H1 (cell line): ENCODE results near the gene PRSS2. TPM values are rescaled to one million over a fixed set of nuclear protein-coding genes. Genes with fewer than 3 reads are reported as not detected.

Source experiments
- CTCF ChIA-PET: fragments of 300-600 bp; sonication (Branson Sonifier 250); formaldehyde crosslinking; loops from one replicate; lab custom pipeline; 2021; ENCODE audit not compliant: partially characterized antibody; lab: Charles Lee
- POLR2A ChIA-PET: fragments of 300-600 bp; sonication (Branson Sonifier 250); formaldehyde crosslinking; loops from one replicate; lab custom pipeline; 2021; ENCODE audit warnings: inconsistent platforms; ENCODE audit not compliant: partially characterized antibody; lab: Charles Lee
- DNase-seq, 2 experiments: peaks; one replicate each; pipeline versions ENCODE4 v3.0.0 to v3.0.0-alpha.2; 2010 to 2022; ENCODE audit warnings: low spot score in 2 of 2, low read depth in 1 of 2, mixed read lengths in 1 of 2
- FAIRE-seq: peaks from 2 replicates; lab custom pipeline; 2011; peaks lifted over from hg19 to GRCh38; lab: Jason Lieb, UNC
- H2AFZ ChIP-seq: 2 replicates; pipeline ENCODE4 v1.8.1; 2012; ENCODE audit warnings: low read length, inconsistent platforms
- H2AK5ac ChIP-seq: 2 replicates; pipeline ENCODE4 v1.6.1; 2013; ENCODE audit warnings: low read depth, low read length
- H2BK120ac ChIP-seq: replicated peaks from 2 replicates; pipeline ENCODE3; 2013; ENCODE audit warnings: low read depth, low read length, inconsistent platforms
- H2BK12ac ChIP-seq: 2 replicates; pipeline ENCODE4 v1.6.1; 2013; ENCODE audit warnings: low read depth, low read length
- H2BK15ac ChIP-seq: 2 replicates; pipeline ENCODE4 v1.6.1; 2013; ENCODE audit warnings: low read length
- H2BK20ac ChIP-seq: 2 replicates; pipeline ENCODE4 v1.6.1; 2013; ENCODE audit warnings: low read length
- H2BK5ac ChIP-seq: 2 replicates; pipeline ENCODE4 v1.6.1; 2013; ENCODE audit warnings: low read depth, low read length
- H3K14ac ChIP-seq: 2 replicates; pipeline ENCODE4 v1.6.1; 2013; ENCODE audit warnings: inconsistent platforms; ENCODE audit not compliant: insufficient read length
- H3K18ac ChIP-seq: 2 replicates; pipeline ENCODE4 v1.6.1; 2013; ENCODE audit warnings: low read length; ENCODE audit errors: extremely low read depth
- H3K23ac ChIP-seq: 2 replicates; pipeline ENCODE4 v1.6.1; 2013; ENCODE audit warnings: inconsistent platforms; ENCODE audit not compliant: insufficient read length
- H3K23me2 ChIP-seq: 2 replicates; pipeline ENCODE4 v1.6.1; 2013; ENCODE audit warnings: low read depth, low read length
- H3K27ac ChIP-seq: 2 replicates; pipeline ENCODE4 v1.6.1; 2011; ENCODE audit warnings: low read depth, low read length, inconsistent platforms
- H3K27me3 ChIP-seq, 4 experiments: replicated peaks in 1 of 4; 1 replicate in 1 of 4; 2 replicates in 3 of 4; pipeline versions ENCODE4 v1.6.1 to v1.8.1; 2011 to 2013; ENCODE audit warnings: low read length in 3 of 4, mild to moderate bottlenecking in 3 of 4, inconsistent platforms in 2 of 4, mixed read lengths in 2 of 4, moderate library complexity in 1 of 4; ENCODE audit not compliant: control insufficient read depth in 3 of 4, insufficient read depth in 3 of 4; ENCODE audit errors: extremely low read depth in 1 of 4
- H3K36me3 ChIP-seq, 4 experiments: 2 replicates each; pipeline versions ENCODE4 v1.6.1 to v1.8.1; 2011 to 2013; ENCODE audit warnings: mild to moderate bottlenecking in 4 of 4, low read length in 3 of 4, moderate library complexity in 2 of 4, control low read depth in 1 of 4, inconsistent platforms in 1 of 4; ENCODE audit not compliant: insufficient read depth in 4 of 4, control insufficient read depth in 2 of 4
- H3K4ac ChIP-seq: replicated peaks from 2 replicates; pipeline ENCODE3; 2013; ENCODE audit warnings: low read length, low read depth, mixed read lengths, inconsistent platforms; ENCODE audit not compliant: insufficient read length
- H3K4me1 ChIP-seq, 4 experiments: replicated peaks in 1 of 4; 1 replicate in 1 of 4; 2 replicates in 3 of 4; pipeline versions ENCODE4 v1.6.1 to v1.8.1; 2011 to 2013; ENCODE audit warnings: low read length in 3 of 4, inconsistent platforms in 2 of 4, mixed read lengths in 1 of 4; ENCODE audit not compliant: insufficient read depth in 4 of 4, control insufficient read depth in 3 of 4
- H3K4me2 ChIP-seq, 2 experiments: 2 replicates each; pipeline versions ENCODE4 v1.6.1 to v1.8.1; 2011 to 2013; ENCODE audit warnings: low read depth in 2 of 2, low read length in 2 of 2, control low read depth in 1 of 2, inconsistent platforms in 1 of 2, mild to moderate bottlenecking in 1 of 2; ENCODE audit not compliant: insufficient read depth in 1 of 2
- H3K4me3 ChIP-seq, 4 experiments: fragments of 200-600, 300-600 bp in 1 of 4; sonication (generic), shearing (Covaris generic), sonication (Bioruptor Twin) in 1 of 4; 2 replicates each; pipeline versions ENCODE4 v1.5.1 to v1.8.1; 2011 to 2016; ENCODE audit warnings: low read length in 4 of 4, low read depth in 3 of 4, control low read depth in 2 of 4, inconsistent platforms in 2 of 4, mild to moderate bottlenecking in 2 of 4, mixed read lengths in 1 of 4, moderate library complexity in 1 of 4; ENCODE audit not compliant: insufficient read depth in 2 of 4; ENCODE audit errors: extremely low read depth in 1 of 4
- H3K56ac ChIP-seq: replicated peaks from 2 replicates; pipeline ENCODE3; 2013; ENCODE audit warnings: low read depth, mild to moderate bottlenecking, mixed read lengths, low read length, inconsistent platforms; ENCODE audit not compliant: insufficient read length
- H3K79me1 ChIP-seq: 2 replicates; pipeline ENCODE4 v1.6.1; 2013; ENCODE audit warnings: low read depth, low read length, control low read depth
- H3K79me2 ChIP-seq, 2 experiments: 2 replicates each; pipeline versions ENCODE4 v1.6.1 to v1.8.1; 2012 to 2013; ENCODE audit warnings: low read length in 2 of 2, mild to moderate bottlenecking in 2 of 2, inconsistent platforms in 1 of 2; ENCODE audit not compliant: insufficient read depth in 2 of 2, control insufficient read depth in 1 of 2
- H3K9ac ChIP-seq, 4 experiments: replicated peaks in 1 of 4; 1 replicate in 1 of 4; 2 replicates in 3 of 4; pipeline versions ENCODE4 v1.6.1 to v1.8.1; 2011 to 2013; ENCODE audit warnings: low read depth in 3 of 4, low read length in 3 of 4, control low read depth in 2 of 4, mild to moderate bottlenecking in 2 of 4, moderate library complexity in 2 of 4, inconsistent platforms in 1 of 4; ENCODE audit errors: extremely low read depth in 1 of 4
- H3K9me3 ChIP-seq, 2 experiments: 2 replicates each; pipeline versions ENCODE4 v1.6.1 to v1.8.1; 2012 to 2013; ENCODE audit warnings: mild to moderate bottlenecking in 2 of 2, moderate library complexity in 2 of 2, control low read depth in 1 of 2, inconsistent platforms in 1 of 2, low read depth in 1 of 2, low read length in 1 of 2, mixed read lengths in 1 of 2; ENCODE audit not compliant: insufficient read depth in 2 of 2
- H4K20me1 ChIP-seq, 2 experiments: replicated peaks in 1 of 2; 2 replicates each; pipeline versions ENCODE3 to v1.8.1; 2011 to 2013; ENCODE audit warnings: inconsistent platforms in 2 of 2, low read length in 2 of 2, mild to moderate bottlenecking in 1 of 2; ENCODE audit not compliant: insufficient read depth in 2 of 2, control insufficient read depth in 1 of 2
- H4K5ac ChIP-seq: 2 replicates; pipeline ENCODE4 v1.6.1; 2013; ENCODE audit warnings: low read length, low read depth, mixed read lengths, inconsistent platforms; ENCODE audit not compliant: insufficient read length
- H4K8ac ChIP-seq: 2 replicates; pipeline ENCODE4 v1.8.0; 2013; ENCODE audit warnings: mild to moderate bottlenecking, moderate library complexity, low read length, inconsistent platforms; ENCODE audit not compliant: insufficient read depth; ENCODE audit errors: extremely low read depth
- H4K91ac ChIP-seq: replicated peaks from 2 replicates; pipeline ENCODE3; 2013; ENCODE audit warnings: low read length, mixed read lengths, inconsistent platforms; ENCODE audit not compliant: insufficient read length
- ASH2L ChIP-seq: fragments of 200-600, 300-600 bp; sonication (generic); IDR thresholded peaks from one replicate; pipeline ENCODE4 v1.7.1; 2017; ENCODE audit warnings: low read length
- CHD1 ChIP-seq: IDR thresholded peaks from 2 replicates; pipeline ENCODE4 v1.6.1; 2012; ENCODE audit warnings: low read depth, low read length, improper control_type of control experiment
- EGR1 ChIP-seq: IDR thresholded peaks from 2 replicates; pipeline ENCODE4 v1.6.1; 2011; ENCODE audit warnings: low read depth, low read length, borderline replicate concordance
- EP300 ChIP-seq, 2 experiments: IDR thresholded peaks; 1 replicate in 1 of 2; 2 replicates in 1 of 2; pipeline ENCODE4 v1.6.1; 2011 to 2012; ENCODE audit warnings: low read depth in 2 of 2, low read length in 2 of 2, mild to moderate bottlenecking in 2 of 2, borderline replicate concordance in 1 of 2, inconsistent platforms in 1 of 2, moderate library complexity in 1 of 2
- JUND ChIP-seq: IDR thresholded peaks from 2 replicates; pipeline ENCODE4 v1.6.1; 2011; ENCODE audit warnings: mild to moderate bottlenecking, improper control_type of control experiment, low read length
- NRF1 ChIP-seq: IDR thresholded peaks from 2 replicates; pipeline ENCODE4 v1.6.1; 2011; ENCODE audit warnings: mild to moderate bottlenecking, low read depth, low read length, improper control_type of control experiment
- POU5F1 ChIP-seq: IDR thresholded peaks from 2 replicates; pipeline ENCODE4 v1.6.1; 2011; ENCODE audit warnings: low read depth, mild to moderate bottlenecking, low read length, moderate library complexity
- RAD21 ChIP-seq, 2 experiments: IDR thresholded peaks in 1 of 2; conservative IDR thresholded peaks in 1 of 2; 2 replicates each; pipeline ENCODE4 v1.6.1; 2011; ENCODE audit warnings: low read depth in 2 of 2, low read length in 2 of 2, improper control_type of control experiment in 1 of 2, inconsistent platforms in 1 of 2, mild to moderate bottlenecking in 1 of 2, moderate library complexity in 1 of 2
- RXRA ChIP-seq: IDR thresholded peaks from 2 replicates; pipeline ENCODE4 v1.6.1; 2011; ENCODE audit warnings: low read depth, mild to moderate bottlenecking, low read length, moderate library complexity; ENCODE audit not compliant: insufficient read depth
- SP2 ChIP-seq: IDR thresholded peaks from 2 replicates; pipeline ENCODE4 v1.6.1; 2012; ENCODE audit warnings: mild to moderate bottlenecking, low read length, inconsistent platforms
- SP4 ChIP-seq: IDR thresholded peaks from 2 replicates; pipeline ENCODE4 v1.6.1; 2012; ENCODE audit warnings: low read length, inconsistent platforms
- SRF ChIP-seq: IDR thresholded peaks from 2 replicates; pipeline ENCODE4 v1.6.1; 2011; ENCODE audit warnings: mild to moderate bottlenecking, low read depth, low read length, moderate library complexity
- TAF7 ChIP-seq: optimal IDR thresholded peaks from 2 replicates; pipeline ENCODE3; 2011; ENCODE audit warnings: low read depth, mild to moderate bottlenecking, inconsistent platforms, low read length, moderate library complexity, borderline replicate concordance
- WGBS, 2 experiments: shearing (Covaris generic) in 1 of 2; methylation state at CpG; one replicate each; pipeline versions ENCODE4 v1.1.6 to v1.1.7; 2013 to 2015; ENCODE audit warnings: low lambda C conversion rate in 2 of 2, mixed read lengths in 2 of 2, inconsistent platforms in 1 of 2, low coverage in 1 of 2, missing lambda C conversion rate in 1 of 2; ENCODE audit not compliant: insufficient replicate concordance in 2 of 2, insufficient coverage in 1 of 2, insufficient read length in 1 of 2; ENCODE audit errors: extremely low coverage in 1 of 2, missing lambda C conversion rate in 1 of 2; 5-methylcytosine and 5-hydroxymethylcytosine counted together
- polyA plus RNA-seq, 7 experiments: library from polyadenylated mRNA; depleted of rRNA in 3 of 7; stranded (reverse) in 5 of 7; unstranded in 2 of 7; fragments of >200 nt in 5 of 7; fragments of 200-250 nt in 2 of 7; gene quantifications; 1 replicate in 5 of 7; 2 replicates in 1 of 7; 4 replicates in 1 of 7; pipeline versions ENCODE4 v1.2.1 to v1.2.3, GENCODE V29; 2011 to 2013; ENCODE audit warnings: missing spikeins in 2 of 7, mixed read lengths in 2 of 7
- total RNA-seq: library from RNA; stranded (reverse); fragmentation: NEBNext Ultra II Directional; extraction: Animal tissue kit (Norgen Biotek cat#: 25700); gene quantifications from 2 replicates; pipeline ENCODE4 v1.2.1, GENCODE V29; 2021

PRSS2 gene
- total and polyA plus RNA-seq, 2 of the 8 experiments (the other 6 are each of a cell fraction or from before 2014, with no cell fraction given) = not detected

GRCh38 chr7:142746264-142746663 is 24.5 kb upstream of the PRSS2 start:
- Histone ChIP-seq H3K23me2 (no peaks in the 10 kb centered on the region), H3K27ac (no peak overlapping the region), H3K4me2 (no peak overlapping the region), H3K56ac (no peak overlapping the region), H4K91ac (no peak overlapping the region), H2BK12ac (no peak overlapping the region), H4K5ac (no peak overlapping the region), H2AK5ac (no peak overlapping the region), H2BK5ac (no peak overlapping the region), H2BK20ac (no peak overlapping the region), H3K79me1 (no peaks in the 10 kb centered on the region), H2BK120ac (no peak overlapping the region), H3K18ac (no peak overlapping the region), H3K9me3 (no peaks in the 10 kb centered on the region), H3K14ac (no peak overlapping the region), H4K20me1 (no peaks in the 10 kb centered on the region), H3K36me3 (no peaks in the 10 kb centered on the region), H4K8ac (no peak overlapping the region), H3K9ac (no peak overlapping the region), H3K27me3 (no peaks in the 10 kb centered on the region), H3K79me2 (no peaks in the 10 kb centered on the region), H3K4me3 (no peak overlapping the region), H3K4me1 (no peaks in the 10 kb centered on the region), H3K4ac (no peak overlapping the region), H2BK15ac (no peak overlapping the region), H3K23ac (no peak overlapping the region), H2AFZ (no peak overlapping the region)
- no peak for TF ChIP-seq JUND
- TF ChIP-seq EGR1 = no peak
- TF ChIP-seq NRF1 = no peak
- TF ChIP-seq ASH2L = no peak
- TF ChIP-seq TAF7 = no peak
- no peak for TF ChIP-seq EP300 (IDR thresholded peaks at IDR 0.05; ENCODE audit: borderline replicate concordance in 1 of 2, low read depth in 2 of 2, low read length in 2 of 2)
- TF ChIP-seq SRF = no peak
- no peak for TF ChIP-seq SP4
- no peak for TF ChIP-seq RXRA
- TF ChIP-seq CHD1 = no peak
- no peak for TF ChIP-seq SP2
- no peak for TF ChIP-seq POU5F1
- no peak for TF ChIP-seq RAD21 (IDR thresholded peaks at IDR 0.05 in 1 of 2, conservative IDR thresholded peaks at IDR 0.05 in 1 of 2; ENCODE audit: low read depth in 2 of 2, low read length in 2 of 2)
- WGBS, 2 experiments = 89% methylated on average over 3 of the region's 3 CpGs; no CpG with 5 or more reads in 1 of the 2 experiments
- POLR2A ChIA-PET = interaction anchor here (0.8 kb wide), 1 partner anchor 51 kb away, joined by 3 read pairs; no protein-coding TSS in a partner anchor
- no peak for FAIRE-seq
- DNase-seq = no peak
- CTCF ChIA-PET = interaction anchor here (0.6 to 1.4 kb wide), 6 partner anchors 10 to 401 kb away, joined by 3 to 4 read pairs (median 3); no protein-coding TSS in a partner anchor
